Activated naive CD8-positive, alpha-beta T cell treated with anti-CD3 and anti-CD28 coated beads, Interleukin-2, amount 50 U/mL, for 24 hours (primary cell): ENCODE results near the gene FADS2.
A peak's percentile ranks its signal among the peaks of the same experiment; 100 is the strongest.

ENCODE experiments used
- ATAC-seq: fragments of 150-1000 bp; cut with Tn5 transposase; one replicate; pipeline ENCODE4 v1.10.0; 2021
- DNase-seq: peaks from one replicate; pipeline ENCODE4 v3.0.0; 2021
- H3K27ac Mint-ChIP-seq: one replicate; pipeline ENCODE4 v1.8.0; 2021; ENCODE audit warnings: mild to moderate bottlenecking, mixed read lengths
- H3K27me3 Mint-ChIP-seq: one replicate; pipeline ENCODE4 v1.8.0; 2021; ENCODE audit warnings: mixed read lengths
- H3K36me3 Mint-ChIP-seq: one replicate; pipeline ENCODE4 v1.8.0; 2021; ENCODE audit warnings: low read depth, mixed read lengths
- H3K4me1 Mint-ChIP-seq: one replicate; pipeline ENCODE4 v1.8.0; 2021; ENCODE audit warnings: mixed read lengths
- H3K4me3 Mint-ChIP-seq: one replicate; pipeline ENCODE4 v1.8.0; 2021; ENCODE audit warnings: mild to moderate bottlenecking, moderate library complexity, mixed read lengths
- H3K9me3 Mint-ChIP-seq: one replicate; pipeline ENCODE4 v1.8.0; 2021; ENCODE audit warnings: mixed read lengths

Gene FADS2

DNA sequence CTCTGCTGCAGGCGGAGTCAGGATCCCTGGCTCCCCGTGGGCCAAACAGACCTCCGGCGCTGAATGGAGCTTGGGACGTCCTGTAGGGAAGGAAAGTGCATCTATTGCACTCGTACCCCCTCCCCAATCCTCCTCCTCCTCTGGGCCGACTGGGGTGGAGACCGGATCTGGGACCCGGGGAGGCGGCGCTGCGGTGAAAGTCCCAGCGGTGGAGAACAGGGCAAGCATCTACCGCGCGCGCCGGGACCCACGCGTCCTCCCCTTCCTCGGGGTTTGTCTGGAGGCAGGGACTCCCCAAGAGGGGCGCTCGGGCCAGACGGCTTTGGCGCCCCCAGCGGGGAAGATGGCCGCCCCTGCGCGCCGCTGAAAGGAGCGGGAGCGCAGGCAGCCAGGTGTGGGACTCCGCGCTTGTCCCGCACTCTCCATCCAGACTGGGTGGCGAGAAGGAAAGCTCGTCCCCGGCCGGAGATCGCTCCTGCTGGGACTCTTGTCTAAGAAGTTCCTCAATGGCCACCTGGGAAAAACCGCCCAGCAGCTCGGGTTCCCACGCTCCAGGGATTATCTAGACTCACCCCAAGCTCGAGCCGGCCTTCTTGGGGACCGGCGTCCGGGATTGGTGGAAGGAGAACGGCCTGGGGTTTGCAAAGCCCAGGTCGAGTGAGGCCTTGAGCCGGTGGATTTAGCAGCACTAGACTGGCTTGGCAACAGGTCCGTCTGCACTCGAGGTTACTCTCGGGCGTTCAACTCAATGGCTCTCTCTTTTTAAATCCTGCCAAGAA lies 718 bp downstream of the FADS2 start:
- Mint-ChIP-seq H3K9me3 (no peaks in the 10 kb centered on the region), H3K36me3 (no peaks in the 10 kb centered on the region), H3K27me3 (peaks cover 38% of the 10 kb centered on the region), H3K27ac (peak overlapping the region; percentile 68), H3K4me3 (peak overlapping the region; percentile 82), H3K4me1 (peaks cover 27% of the 10 kb centered on the region)
- ATAC-seq (peak; percentile 46), DNase-seq (peak; percentile 55)

DNA sequence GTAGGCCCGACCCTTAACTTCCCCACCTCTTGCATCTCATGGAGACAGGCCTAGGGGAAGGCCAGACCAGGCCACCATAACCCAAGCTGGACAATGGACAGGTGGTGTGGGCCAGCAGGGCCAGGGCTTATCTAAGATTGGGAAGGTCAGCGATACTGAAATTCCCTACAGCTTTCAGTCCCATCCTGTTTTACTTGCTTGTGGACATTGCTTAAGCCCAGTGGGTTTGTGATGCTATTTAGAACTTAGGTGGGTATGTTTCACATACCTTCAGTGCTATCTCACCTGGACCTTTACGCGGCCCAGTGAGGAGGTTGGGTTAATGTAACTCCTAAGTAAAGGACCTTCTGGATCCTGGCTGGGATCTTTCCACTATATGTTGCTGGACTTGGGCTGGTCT lies 1.7 kb downstream of the FADS2 start:
- DNase-seq (no peak), ATAC-seq (no peak)
- Mint-ChIP-seq H3K36me3 (no peaks in the 10 kb centered on the region), H3K27me3 (peaks cover 38% of the 10 kb centered on the region), H3K9me3 (no peaks in the 10 kb centered on the region), H3K27ac (no peak overlapping the region), H3K4me1 (peaks cover 35% of the 10 kb centered on the region), H3K4me3 (peak overlapping the region; percentile 82)

GRCh38 chr11:61830237-61831105 lies 2.4 kb downstream of the FADS2 start:
- H3K27me3 Mint-ChIP-seq: peaks cover 38% of the 10 kb centered on the region
- H3K27ac Mint-ChIP-seq: no peak overlapping the region
- H3K9me3 Mint-ChIP-seq: no peaks in the 10 kb centered on the region
- H3K36me3 Mint-ChIP-seq: no peaks in the 10 kb centered on the region
- peak overlapping the region; percentile 19 for H3K4me3 Mint-ChIP-seq
- no peak for DNase-seq
- ATAC-seq: no peak
- H3K4me1 Mint-ChIP-seq: peaks cover 38% of the 10 kb centered on the region

GRCh38 chr11:61832207-61832606 lies 4.1 kb downstream of the FADS2 start:
- DNase-seq: no peak
- Mint-ChIP-seq H3K27ac (no peak overlapping the region), H3K4me1 (peaks cover 39% of the 10 kb centered on the region), H3K27me3 (peaks cover 27% of the 10 kb centered on the region), H3K9me3 (no peaks in the 10 kb centered on the region), H3K4me3 (no peak overlapping the region), H3K36me3 (no peaks in the 10 kb centered on the region)
- ATAC-seq: no peak

- no peak for ATAC-seq
- Mint-ChIP-seq H3K4me3 (no peak overlapping the region), H3K9me3 (no peaks in the 10 kb centered on the region), H3K27ac (no peak overlapping the region), H3K36me3 (no peaks in the 10 kb centered on the region), H3K27me3 (peaks cover 26% of the 10 kb centered on the region), H3K4me1 (peaks cover 38% of the 10 kb centered on the region)
- no peak for DNase-seq
Observed at GRCh38 chr11:61832754-61833153, 4.7 kb downstream of the FADS2 start.

DNA sequence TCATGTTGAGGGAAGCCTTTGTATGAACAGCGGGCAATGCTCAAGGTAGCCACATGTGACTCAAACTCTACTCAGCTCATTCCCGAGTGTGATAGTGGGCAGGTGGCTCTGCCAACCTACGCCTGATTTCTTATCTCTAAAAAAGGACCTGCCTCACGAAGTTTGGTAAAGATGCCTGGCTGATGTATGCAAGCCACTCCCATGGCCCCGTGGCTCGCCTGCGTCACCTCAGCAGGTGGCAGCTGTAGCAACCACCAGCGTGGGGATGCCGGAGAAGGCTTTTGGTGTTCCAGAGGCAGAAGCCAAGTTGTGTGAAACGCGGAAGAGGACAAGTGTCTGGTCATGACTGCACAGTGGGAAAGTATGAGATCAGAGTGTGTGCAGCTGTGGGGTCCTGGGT lies 5.4 kb downstream of the FADS2 start:
- no peaks in the 10 kb centered on the region for H3K36me3 Mint-ChIP-seq
- no peak for DNase-seq
- H3K9me3 Mint-ChIP-seq: no peaks in the 10 kb centered on the region
- no peak overlapping the region for H3K4me3 Mint-ChIP-seq
- H3K27me3 Mint-ChIP-seq: peaks cover 20% of the 10 kb centered on the region
- peaks cover 33% of the 10 kb centered on the region for H3K4me1 Mint-ChIP-seq
- ATAC-seq: no peak
- peak overlapping the region; percentile 60 for H3K27ac Mint-ChIP-seq

DNA sequence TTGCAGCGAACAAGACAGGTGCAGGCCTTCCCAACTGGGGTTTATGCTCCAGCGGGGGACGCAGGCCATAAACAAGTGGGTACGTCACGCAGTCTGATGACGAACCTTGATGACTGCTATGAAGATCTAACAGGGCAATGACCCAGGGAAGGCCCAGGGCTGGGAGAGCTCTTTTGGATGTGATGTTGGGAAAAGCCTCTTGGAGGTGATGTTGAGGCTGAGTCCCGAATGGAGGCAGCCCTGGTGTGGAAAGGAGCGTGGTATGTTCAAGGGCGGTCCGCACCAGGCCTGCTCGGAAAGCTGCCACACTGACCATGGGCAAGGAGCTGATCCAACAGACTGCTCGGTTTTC lies 5.8 kb downstream of the FADS2 start:
- Mint-ChIP-seq H3K9me3 (no peaks in the 10 kb centered on the region), H3K4me3 (no peak overlapping the region), H3K27me3 (peaks cover 19% of the 10 kb centered on the region), H3K4me1 (peaks cover 32% of the 10 kb centered on the region), H3K27ac (peak overlapping the region; percentile 60), H3K36me3 (no peaks in the 10 kb centered on the region)
- no peak for ATAC-seq
- DNase-seq: no peak

DNA sequence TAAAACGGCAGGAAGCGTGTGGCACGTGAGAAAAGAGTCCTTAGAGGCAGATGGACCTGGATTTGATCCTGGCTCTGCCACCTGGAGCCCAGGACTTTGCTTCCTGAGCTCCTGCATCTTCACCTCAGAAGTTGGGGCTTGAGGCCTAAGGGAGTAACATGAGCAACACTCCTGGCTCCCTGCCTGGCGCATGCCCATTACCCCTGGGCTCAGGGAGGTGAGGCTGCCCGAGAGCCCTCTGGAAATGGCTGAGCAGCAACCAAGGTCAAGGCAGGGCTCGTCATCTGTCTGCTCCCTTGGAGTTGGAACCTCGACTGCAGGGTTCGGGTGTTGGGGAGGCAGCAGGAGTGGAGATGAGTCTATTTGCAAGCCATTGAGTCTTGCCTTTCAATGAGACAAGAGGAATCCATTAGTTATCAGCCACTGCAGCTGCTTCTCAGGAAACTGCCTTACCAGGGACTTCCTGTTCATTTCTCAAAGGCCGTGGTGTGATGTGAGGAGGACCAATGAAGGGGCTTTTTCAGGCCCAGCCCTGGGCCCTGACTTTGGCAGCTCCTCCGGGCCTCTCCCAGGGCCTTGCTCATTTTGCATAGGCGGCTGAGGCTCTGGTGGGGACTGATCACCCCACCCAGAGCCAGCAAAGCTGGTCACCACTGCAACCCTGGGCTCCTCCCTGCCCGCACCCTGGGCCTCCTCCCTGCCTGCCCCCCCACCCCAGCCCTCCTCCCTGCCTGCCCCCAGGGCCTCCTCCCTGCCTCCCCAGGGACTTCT lies 6.4 kb downstream of the FADS2 start:
- Mint-ChIP-seq H3K4me1 (peaks cover 29% of the 10 kb centered on the region), H3K9me3 (no peaks in the 10 kb centered on the region), H3K27ac (peak overlapping the region; percentile 60), H3K27me3 (peaks cover 15% of the 10 kb centered on the region), H3K4me3 (no peak overlapping the region), H3K36me3 (no peaks in the 10 kb centered on the region)
- ATAC-seq (peak; percentile 97), DNase-seq (peak; percentile 61)

DNA sequence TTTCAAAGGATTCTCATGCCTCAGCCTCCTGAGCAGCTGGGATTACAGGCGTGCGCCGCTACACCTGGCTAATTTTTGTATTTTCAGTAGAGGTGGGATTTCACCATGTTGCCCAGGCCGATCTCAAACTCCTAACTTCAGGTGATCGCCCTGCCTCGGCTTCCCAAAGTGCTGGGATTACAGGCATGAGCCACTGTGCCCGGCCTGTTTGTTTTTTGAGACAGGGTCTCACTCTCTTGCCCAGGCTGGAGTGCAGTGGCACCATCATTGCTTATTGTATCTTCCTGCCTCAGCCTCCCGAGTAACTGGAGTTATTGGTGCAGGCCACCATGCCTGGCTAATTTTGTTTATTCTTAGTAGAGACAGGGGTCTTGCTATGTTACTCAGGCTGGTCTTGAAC lies 8.1 kb downstream of the FADS2 start:
- H3K4me1 Mint-ChIP-seq: peaks cover 23% of the 10 kb centered on the region
- no peaks in the 10 kb centered on the region for H3K9me3 Mint-ChIP-seq
- ATAC-seq (no peak), DNase-seq (no peak)
- H3K4me3 Mint-ChIP-seq: no peak overlapping the region
- H3K36me3 Mint-ChIP-seq: peaks cover 10% of the 10 kb centered on the region
- no peak overlapping the region for H3K27ac Mint-ChIP-seq
- peaks cover 4% of the 10 kb centered on the region for H3K27me3 Mint-ChIP-seq

- Mint-ChIP-seq H3K4me3 (no peak overlapping the region), H3K27me3 (no peaks in the 10 kb centered on the region), H3K27ac (no peak overlapping the region), H3K36me3 (peaks cover 14% of the 10 kb centered on the region), H3K4me1 (peaks cover 23% of the 10 kb centered on the region), H3K9me3 (no peaks in the 10 kb centered on the region)
- ATAC-seq (no peak), DNase-seq (no peak)
Observed at GRCh38 chr11:61837411-61838005, 9.4 kb downstream of the FADS2 start.

DNA sequence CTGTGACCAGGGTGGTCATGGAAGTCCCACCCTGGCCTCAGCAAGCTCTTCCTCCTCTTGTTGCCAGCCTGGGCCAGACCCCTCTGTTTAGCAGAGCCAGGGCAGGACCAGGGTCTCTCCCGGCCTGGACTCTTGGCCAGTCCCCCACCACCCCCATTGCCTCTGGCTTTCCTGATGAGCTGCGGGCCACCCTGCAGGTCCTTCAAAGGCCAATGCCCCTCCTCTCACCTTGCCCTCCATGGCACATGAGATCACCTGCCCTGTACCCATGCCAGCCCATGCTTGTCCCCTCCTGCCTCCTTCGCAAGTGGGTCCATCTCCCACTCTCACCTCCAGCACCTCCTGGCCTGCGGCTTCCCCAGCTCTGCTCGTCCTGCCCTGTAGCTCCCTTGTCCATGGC lies 10.4 kb downstream of the FADS2 start:
- Mint-ChIP-seq H3K36me3 (peaks cover 14% of the 10 kb centered on the region), H3K4me3 (no peak overlapping the region), H3K27ac (no peak overlapping the region), H3K9me3 (no peaks in the 10 kb centered on the region), H3K27me3 (no peaks in the 10 kb centered on the region), H3K4me1 (peaks cover 18% of the 10 kb centered on the region)
- DNase-seq (no peak), ATAC-seq (no peak)

- no peak for DNase-seq
- Mint-ChIP-seq H3K27me3 (no peaks in the 10 kb centered on the region), H3K9me3 (no peaks in the 10 kb centered on the region), H3K4me3 (no peak overlapping the region), H3K36me3 (peaks cover 14% of the 10 kb centered on the region), H3K4me1 (peaks cover 14% of the 10 kb centered on the region), H3K27ac (no peak overlapping the region)
- ATAC-seq: no peak
Observed at GRCh38 chr11:61838921-61839320, 10.8 kb downstream of the FADS2 start.

DNA sequence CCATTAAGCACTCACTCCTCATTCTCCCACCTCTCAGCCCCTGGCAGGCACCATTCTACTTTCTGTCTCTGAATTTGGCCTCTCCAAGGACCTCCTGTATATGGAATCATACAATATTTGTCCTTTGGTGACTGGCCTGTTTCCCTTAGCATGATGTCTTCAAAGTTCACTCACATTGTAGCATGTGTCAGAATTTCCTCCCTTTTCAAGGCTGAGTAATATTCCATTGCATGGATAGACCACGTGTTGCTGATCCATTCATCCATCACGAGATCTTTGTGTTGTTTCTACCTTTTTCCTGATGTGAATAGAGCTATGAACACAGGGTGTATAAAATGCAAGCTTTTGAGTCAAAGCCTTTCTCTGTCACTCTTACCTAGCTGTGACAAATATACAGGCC lies 11.6 kb downstream of the FADS2 start:
- DNase-seq (no peak), ATAC-seq (peak; percentile 26)
- Mint-ChIP-seq H3K4me3 (no peak overlapping the region), H3K27ac (no peak overlapping the region), H3K9me3 (no peaks in the 10 kb centered on the region), H3K36me3 (peaks cover 14% of the 10 kb centered on the region), H3K4me1 (peaks cover 8% of the 10 kb centered on the region), H3K27me3 (no peaks in the 10 kb centered on the region)

- ATAC-seq (no peak), DNase-seq (no peak)
- Mint-ChIP-seq H3K4me3 (no peak overlapping the region), H3K36me3 (peaks cover 14% of the 10 kb centered on the region), H3K27ac (no peak overlapping the region), H3K4me1 (peaks cover 5% of the 10 kb centered on the region), H3K9me3 (no peaks in the 10 kb centered on the region), H3K27me3 (no peaks in the 10 kb centered on the region)
Observed at GRCh38 chr11:61840371-61840770, 12.3 kb downstream of the FADS2 start.
